Measurements from ENCODE around the gene SIRT3.
A peak's percentile ranks its signal among the peaks of the same experiment; 100 is the strongest.
"Not testable (repeated sequence)": the region's sequence is repeated elsewhere in the genome, so short reads cannot be mapped to it uniquely, and the experiment has no call there.

The SIRT3 gene

GRCh38 chr11:200224-201003 lies 35.7 kb downstream of the SIRT3 start:
- FAIRE-seq, result no peak

- FAIRE-seq, result no peak
These were observed 36.4 kb downstream of the SIRT3 start for GRCh38 chr11:199782-200181.

GRCh38 chr11:199004-199581 lies 37.0 kb downstream of the SIRT3 start:
- no peak for FAIRE-seq

GRCh38 chr11:198236-198806 lies 37.8 kb downstream of the SIRT3 start:
- FAIRE-seq, result no peak

GRCh38 chr11:197741-198235 lies 38.4 kb downstream of the SIRT3 start:
- FAIRE-seq, result no peak

- FAIRE-seq, result no peak
These were observed 39.1 kb downstream of the SIRT3 start for GRCh38 chr11:196786-197731.

- FAIRE-seq, result not testable (repeated sequence)
These were observed 42.7 kb downstream of the SIRT3 start for GRCh38 chr11:193481-193880.

GRCh38 chr11:192674-193128 lies 43.4 kb downstream of the SIRT3 start, which contains the start of gene SCGB1C1:
Gene SCGB1C1 (plus strand): TSS chr11:193078. CDS start chr11:193100, 22 bp downstream.
- FAIRE-seq, result not testable (repeated sequence)

GRCh38 chr11:191490-192478 lies 44.4 kb downstream of the SIRT3 start:
- FAIRE-seq, result peak; percentile 29

- FAIRE-seq, result not testable (repeated sequence)
These were observed 45.6 kb downstream of the SIRT3 start for GRCh38 chr11:190546-190945.

GRCh38 chr11:189843-190311 lies 46.3 kb downstream of the SIRT3 start:
- FAIRE-seq, result not testable (repeated sequence)

GRCh38 chr11:189200-189783 lies 46.9 kb downstream of the SIRT3 start:
- not testable (repeated sequence) for FAIRE-seq

GRCh38 chr11:180242-180641 lies 55.9 kb downstream of the SIRT3 start:
- not testable (repeated sequence) for FAIRE-seq
